Skeletal muscle tissue (tissue), 4 donors: Measurements from ENCODE around the gene LRRC71. TPM values are rescaled to one million over a fixed set of nuclear protein-coding genes. Genes with fewer than 3 reads are reported as not detected.

ENCODE experiments used
- H3K27ac ChIP-seq: one replicate; pipeline ENCODE4 v1.7.0; 2013; ENCODE audit warnings: mild to moderate bottlenecking, low read depth, low read length, inconsistent platforms
- H3K27me3 ChIP-seq, 3 donors: one replicate each; pipeline ENCODE4 v1.7.0; 2013; ENCODE audit warnings: low read length in 3 of 3; ENCODE audit not compliant: control insufficient read depth in 3 of 3, insufficient read depth in 3 of 3
- H3K36me3 ChIP-seq, 3 donors: one replicate each; pipeline ENCODE4 v1.7.0; 2013; ENCODE audit warnings: low read length in 3 of 3; ENCODE audit not compliant: control insufficient read depth in 3 of 3, insufficient read depth in 3 of 3
- H3K4me1 ChIP-seq, 3 donors: one replicate each; pipeline ENCODE4 v1.7.0; 2013; ENCODE audit warnings: low read length in 3 of 3, mild to moderate bottlenecking in 3 of 3; ENCODE audit not compliant: control insufficient read depth in 3 of 3, insufficient read depth in 3 of 3
- H3K4me3 ChIP-seq, 3 donors: one replicate each; pipeline ENCODE4 v1.7.0; 2013; ENCODE audit warnings: low read length in 3 of 3
- H3K9ac ChIP-seq, 3 donors: one replicate each; pipeline ENCODE4 v1.7.0; 2013; ENCODE audit warnings: low read length in 3 of 3, mild to moderate bottlenecking in 3 of 3, moderate library complexity in 2 of 3, low read depth in 1 of 3
- H3K9me3 ChIP-seq, 3 donors: one replicate each; pipeline ENCODE4 v1.7.0; 2013; ENCODE audit warnings: low read length in 3 of 3; ENCODE audit not compliant: control insufficient read depth in 3 of 3
- total RNA-seq: library from RNA; depleted of rRNA; stranded (reverse); fragments of >200 nt; gene quantifications from one replicate; pipeline ENCODE4 v1.2.3, GENCODE V29; 2014
- donor health status: Osteomylitis.

The LRRC71 gene
- total RNA-seq, 1 donor from 2014 or later, result not detected

DNA sequence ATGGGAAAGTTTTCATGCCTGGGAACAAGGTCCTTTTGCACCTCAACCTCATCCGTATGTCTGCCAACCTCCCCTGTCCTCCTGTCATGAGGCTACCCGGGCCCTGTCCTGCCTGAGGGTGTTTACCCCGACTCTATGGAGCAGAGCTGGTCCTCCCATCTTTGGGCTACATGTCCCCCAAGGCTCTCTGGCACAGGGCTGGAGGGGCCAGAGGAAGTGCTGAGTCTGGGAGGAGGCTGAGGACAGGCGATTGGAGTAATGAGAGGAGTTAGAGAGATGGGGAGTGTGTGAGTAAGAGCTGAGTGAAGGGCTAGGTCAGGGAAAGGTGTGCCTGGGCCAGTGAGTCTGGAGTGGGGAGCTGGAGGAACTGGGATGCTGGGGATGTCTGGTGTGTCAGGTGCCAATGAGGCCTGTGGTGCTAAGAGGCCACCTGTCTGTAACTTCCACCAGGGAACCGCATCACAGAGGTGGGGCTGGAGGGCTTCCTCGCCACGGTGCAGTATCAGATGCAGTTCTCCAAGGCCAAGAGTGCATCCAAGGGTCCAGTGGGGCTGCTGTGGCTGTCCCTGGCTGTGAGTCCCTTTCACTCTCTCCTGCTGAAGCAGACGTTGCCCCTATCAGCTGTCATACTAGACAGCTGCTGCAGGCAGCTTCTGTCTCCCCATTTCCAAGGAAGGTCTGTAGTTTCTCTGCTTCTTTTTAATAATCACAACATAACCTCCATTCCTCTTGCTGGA lies 11.7 kb downstream of the LRRC71 start:
- no peaks in the 10 kb centered on the region for H3K9me3 ChIP-seq
- H3K4me3 ChIP-seq, result peak overlapping the region in 1 of 3 donors; percentile 6
- no peak overlapping the region for H3K9ac ChIP-seq
- peaks cover 9 to 18% (median 15%) of the 10 kb centered on the region in 3 donors for H3K4me1 ChIP-seq
- H3K36me3 ChIP-seq, result peaks cover 10 to 23% (median 19%) of the 10 kb centered on the region in 3 donors
- H3K27ac ChIP-seq, result no peak overlapping the region
- H3K27me3 ChIP-seq, result peaks cover 24 to 28% (median 25%) of the 10 kb centered on the region in 3 donors

DNA sequence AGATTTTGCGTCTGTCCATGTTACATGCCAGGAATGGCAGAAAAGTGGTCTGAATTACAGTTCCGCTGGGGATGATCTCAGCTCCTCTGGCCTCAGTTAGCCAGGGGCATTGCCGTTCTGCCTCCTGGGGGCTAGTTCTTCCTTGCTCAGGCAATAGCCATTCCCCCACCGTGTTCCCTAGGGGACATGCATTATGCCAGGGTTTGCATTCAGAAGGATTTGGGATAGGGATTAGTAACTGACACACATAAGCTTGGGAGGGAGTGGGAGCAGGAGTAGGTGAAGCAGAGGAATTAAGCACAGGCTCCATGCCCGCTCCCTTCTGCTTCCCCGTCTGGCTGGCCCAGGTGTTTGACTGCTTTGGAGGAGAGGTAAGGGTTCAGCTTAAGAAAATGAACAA lies 12.7 kb downstream of the LRRC71 start:
- Histone ChIP-seq H3K9me3 (no peaks in the 10 kb centered on the region), H3K4me1 (peaks cover 5 to 8% (median 6%) of the 10 kb centered on the region in 3 donors), H3K27me3 (peaks cover 15 to 18% (median 16%) of the 10 kb centered on the region in 3 donors), H3K36me3 (peaks cover 17 to 33% (median 29%) of the 10 kb centered on the region in 3 donors), H3K4me3 (no peak overlapping the region), H3K27ac (no peak overlapping the region), H3K9ac (no peak overlapping the region)

DNA sequence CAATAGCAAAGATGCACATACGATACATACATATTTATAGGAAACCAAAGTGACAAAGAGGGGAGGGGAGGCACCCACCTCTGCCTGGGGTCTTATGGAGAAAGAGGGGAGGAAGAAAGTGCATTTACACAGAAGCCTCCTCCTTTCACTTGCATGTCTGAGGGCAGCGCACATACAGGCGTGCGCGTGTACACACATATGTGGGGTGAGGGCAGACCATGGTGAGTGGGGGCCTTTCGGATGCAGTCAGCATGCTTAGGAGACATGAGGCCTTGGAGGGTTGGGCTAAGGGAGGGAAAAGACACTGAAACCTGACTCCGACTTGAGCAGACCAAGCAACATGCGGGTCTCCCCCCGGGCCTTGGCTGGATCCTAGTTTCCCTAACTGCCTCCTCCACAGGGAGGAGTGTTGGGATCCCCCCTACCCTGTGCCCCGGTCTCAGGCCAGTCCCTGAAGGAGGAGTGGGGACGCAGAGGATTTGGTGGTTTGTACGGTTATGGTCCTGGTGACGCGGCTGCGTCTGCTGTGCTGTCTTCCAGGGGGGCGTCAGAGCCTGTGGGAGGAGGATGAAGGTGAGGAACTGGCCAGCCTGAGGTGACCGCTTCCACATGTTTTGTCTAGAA lies 15.2 kb downstream of the LRRC71 start:
- no peaks in the 10 kb centered on the region for H3K9me3 ChIP-seq
- peaks cover 5 to 8% (median 6%) of the 10 kb centered on the region in 3 donors for H3K4me1 ChIP-seq
- H3K27me3 ChIP-seq, result peaks cover 0 to 5% (median 1%) of the 10 kb centered on the region in 3 donors
- H3K27ac ChIP-seq, result no peak overlapping the region
- H3K9ac ChIP-seq, result no peak overlapping the region
- no peak overlapping the region for H3K4me3 ChIP-seq
- peaks cover 42 to 57% (median 53%) of the 10 kb centered on the region in 3 donors for H3K36me3 ChIP-seq

DNA sequence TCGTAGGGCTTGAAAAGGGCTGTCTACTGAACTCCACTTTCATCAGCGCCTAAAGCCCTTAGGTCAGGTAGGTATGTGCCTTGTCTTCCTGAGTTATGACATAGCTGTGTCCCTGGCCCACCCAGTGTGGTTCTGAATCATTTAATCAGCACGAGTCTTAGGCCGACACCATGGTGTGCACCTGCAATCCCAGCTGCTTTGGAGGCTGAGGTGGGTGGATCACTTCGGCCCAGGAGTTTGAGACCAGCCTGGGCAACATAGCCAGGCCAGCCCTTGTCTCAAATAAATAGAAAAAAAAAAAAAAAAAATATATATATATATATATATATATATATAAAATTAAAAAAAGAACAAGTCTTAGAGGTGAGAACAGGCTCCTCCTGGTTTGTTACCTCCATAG lies 15.8 kb downstream of the LRRC71 start:
- H3K4me1 ChIP-seq, result peaks cover 4 to 8% (median 5%) of the 10 kb centered on the region in 3 donors
- peaks cover 47 to 62% (median 58%) of the 10 kb centered on the region in 3 donors for H3K36me3 ChIP-seq
- no peaks in the 10 kb centered on the region for H3K9me3 ChIP-seq
- no peaks in the 10 kb centered on the region for H3K27me3 ChIP-seq
- no peak overlapping the region for H3K9ac ChIP-seq
- no peak overlapping the region for H3K27ac ChIP-seq
- H3K4me3 ChIP-seq, result no peak overlapping the region

DNA sequence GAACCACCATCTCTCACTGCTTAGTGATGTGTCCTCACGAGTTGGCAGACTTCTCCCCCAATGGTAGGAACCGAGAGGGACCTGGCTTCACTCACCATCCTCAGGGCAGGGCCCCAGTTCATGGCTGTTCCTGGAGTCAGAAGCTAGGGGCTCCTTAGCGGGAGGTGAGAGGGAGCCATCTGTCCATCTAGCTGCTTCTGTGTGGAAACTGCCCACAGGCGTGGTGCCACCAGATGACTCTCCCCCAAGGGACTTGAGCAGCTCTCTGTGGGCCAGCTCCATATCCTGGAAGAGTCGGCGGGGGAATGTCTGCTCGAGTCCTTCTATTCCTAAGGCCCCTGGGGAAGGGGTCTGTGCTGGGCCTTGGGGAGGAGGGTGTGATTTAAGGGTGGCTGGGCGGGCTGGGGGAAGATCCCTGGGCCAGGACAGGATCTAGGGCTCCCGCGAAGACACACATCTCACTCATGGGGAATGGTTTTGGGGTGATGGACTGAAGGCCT lies 16.3 kb downstream of the LRRC71 start:
- no peaks in the 10 kb centered on the region for H3K9me3 ChIP-seq
- H3K27ac ChIP-seq, result no peak overlapping the region
- H3K9ac ChIP-seq, result no peak overlapping the region
- H3K4me3 ChIP-seq, result no peak overlapping the region
- H3K4me1 ChIP-seq, result peaks cover 0 to 4% (median 3%) of the 10 kb centered on the region in 3 donors
- no peaks in the 10 kb centered on the region for H3K27me3 ChIP-seq
- H3K36me3 ChIP-seq, result peaks cover 53 to 68% (median 64%) of the 10 kb centered on the region in 3 donors

DNA sequence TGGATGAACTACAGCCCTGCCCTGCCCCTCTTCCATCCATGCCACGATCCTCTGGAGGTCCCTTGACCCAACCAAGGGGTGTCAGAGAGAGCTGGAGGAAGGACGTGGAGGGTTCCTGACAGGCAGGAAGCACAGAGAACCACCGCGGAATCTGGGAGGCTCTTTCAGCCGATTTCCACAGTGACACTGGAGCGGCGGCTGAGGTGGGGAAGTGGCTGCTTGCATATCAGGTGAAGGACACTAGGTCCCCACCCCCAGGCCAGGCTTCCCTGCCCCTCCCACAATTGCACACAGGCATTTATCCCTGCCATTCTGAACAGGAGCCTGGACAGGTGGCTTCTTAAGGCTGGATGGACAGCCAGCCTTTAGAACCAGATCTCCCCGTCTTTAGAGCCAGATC lies 17.5 kb downstream of the LRRC71 start:
- Histone ChIP-seq H3K4me3 (no peak overlapping the region), H3K27ac (no peak overlapping the region), H3K36me3 (peaks cover 63 to 78% (median 75%) of the 10 kb centered on the region in 3 donors), H3K4me1 (no peaks in the 10 kb centered on the region), H3K9me3 (no peaks in the 10 kb centered on the region), H3K27me3 (no peaks in the 10 kb centered on the region), H3K9ac (no peak overlapping the region)

DNA sequence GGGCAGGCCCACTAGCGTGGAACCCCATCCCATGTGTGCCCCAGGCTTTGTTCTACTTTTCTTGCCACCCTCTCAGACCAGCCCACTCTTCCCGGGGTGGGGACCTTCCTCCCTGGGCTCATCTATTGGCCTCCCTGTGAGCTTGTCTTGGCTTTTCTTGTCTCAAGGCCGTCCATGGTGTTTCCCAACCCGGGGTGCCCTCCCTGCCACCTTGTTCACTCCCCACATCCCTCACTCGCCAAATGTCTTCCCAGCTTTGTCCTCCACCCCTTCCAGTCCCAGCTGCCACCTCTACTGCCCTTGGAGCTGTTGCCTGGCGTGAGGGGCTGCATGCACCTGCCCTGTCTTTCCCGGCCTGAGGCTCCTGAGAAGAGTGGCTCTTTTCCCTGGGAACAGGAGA lies 18.4 kb downstream of the LRRC71 start:
- H3K9me3 ChIP-seq, result no peaks in the 10 kb centered on the region
- no peaks in the 10 kb centered on the region for H3K4me1 ChIP-seq
- no peak overlapping the region for H3K9ac ChIP-seq
- peaks cover 68 to 84% (median 83%) of the 10 kb centered on the region in 3 donors for H3K36me3 ChIP-seq
- no peak overlapping the region for H3K27ac ChIP-seq
- no peak overlapping the region for H3K4me3 ChIP-seq
- H3K27me3 ChIP-seq, result no peaks in the 10 kb centered on the region

DNA sequence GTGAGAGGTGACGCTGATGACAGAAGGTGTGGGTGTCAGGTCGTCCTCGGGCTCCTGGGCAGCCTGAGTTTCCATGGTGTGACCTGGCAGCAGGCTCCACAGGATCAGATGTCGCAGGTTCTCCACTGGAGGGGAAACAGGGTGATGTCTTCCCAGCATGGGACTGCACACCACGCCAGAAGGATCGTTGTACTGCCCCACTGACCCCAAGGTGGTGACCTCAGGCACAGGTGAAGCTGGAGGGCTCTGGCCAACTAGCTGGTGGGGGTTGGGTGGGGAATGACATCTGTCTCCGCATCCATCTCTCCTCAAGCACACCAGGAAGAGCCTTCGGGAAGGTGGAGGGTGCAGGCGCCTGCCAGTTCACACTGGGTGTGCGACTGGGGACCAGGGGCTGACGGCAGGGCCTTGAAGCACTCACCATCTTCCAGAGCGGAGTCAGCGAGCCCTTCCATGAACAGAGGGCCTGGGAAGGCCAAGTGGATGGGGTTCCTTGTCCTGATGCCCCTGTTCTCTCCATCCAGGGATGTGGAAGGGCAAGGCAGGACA lies 19.4 kb downstream of the LRRC71 start:
- Histone ChIP-seq H3K9me3 (no peaks in the 10 kb centered on the region), H3K4me3 (no peak overlapping the region), H3K36me3 (peaks cover 78 to 94% (median 90%) of the 10 kb centered on the region in 3 donors), H3K27me3 (no peaks in the 10 kb centered on the region), H3K27ac (no peak overlapping the region), H3K9ac (no peak overlapping the region), H3K4me1 (no peaks in the 10 kb centered on the region)

DNA sequence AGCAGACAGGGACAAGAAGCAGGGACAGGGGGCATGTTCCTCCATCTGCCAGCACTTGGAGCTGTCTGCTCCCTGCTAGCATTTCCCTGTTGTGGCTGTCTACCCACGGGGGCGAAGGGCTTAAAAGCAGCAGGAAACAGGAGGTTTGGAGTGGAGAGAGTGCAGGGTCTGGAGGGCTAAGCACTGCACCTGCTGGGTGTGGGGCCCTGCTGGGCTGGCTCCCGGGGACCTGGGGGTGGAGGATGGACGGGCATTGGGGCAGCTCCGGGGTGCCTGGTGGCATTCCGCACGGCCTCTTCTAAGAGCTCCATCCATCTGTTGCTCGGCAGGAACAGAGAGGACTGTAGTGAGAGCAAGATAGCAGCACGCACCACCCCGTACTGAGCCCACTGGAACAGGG lies 21.2 kb downstream of the LRRC71 start:
- H3K36me3 ChIP-seq, result peaks cover 84 to 97% (median 93%) of the 10 kb centered on the region in 3 donors

DNA sequence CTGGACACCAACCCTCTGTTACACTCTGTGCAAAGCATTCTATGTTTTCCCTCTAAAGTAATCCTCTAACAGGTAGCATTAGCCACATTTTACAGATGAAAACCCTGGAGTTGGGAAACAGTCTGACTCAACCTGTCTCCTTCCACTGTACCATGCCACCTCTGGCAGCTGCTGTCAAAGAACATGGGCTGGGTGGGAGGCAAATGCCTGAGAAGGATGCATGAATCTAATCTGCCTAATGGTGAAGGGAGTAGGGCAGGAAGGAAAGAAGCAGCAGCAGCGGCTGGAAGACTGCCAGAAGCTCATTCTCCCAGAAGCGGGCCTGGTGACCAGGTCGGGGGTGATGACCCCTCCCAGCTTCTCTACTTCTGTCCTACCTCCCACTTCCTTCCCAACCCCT lies 21.7 kb downstream of the LRRC71 start:
- no peaks in the 10 kb centered on the region for H3K27me3 ChIP-seq
- H3K27ac ChIP-seq, result no peak overlapping the region
- no peak overlapping the region for H3K4me3 ChIP-seq
- peaks cover 88 to 97% (median 93%) of the 10 kb centered on the region in 3 donors for H3K36me3 ChIP-seq
- no peaks in the 10 kb centered on the region for H3K9me3 ChIP-seq
- no peak overlapping the region for H3K9ac ChIP-seq
- no peaks in the 10 kb centered on the region for H3K4me1 ChIP-seq

More for the DNA sequence above, 21.2 kb downstream of the LRRC71 start:
- Histone ChIP-seq H3K27ac (no peak overlapping the region), H3K4me3 (no peak overlapping the region), H3K27me3 (no peaks in the 10 kb centered on the region), H3K4me1 (no peaks in the 10 kb centered on the region), H3K9ac (no peak overlapping the region), H3K9me3 (no peaks in the 10 kb centered on the region)
